GM18520 (cell line): ENCODE data around the gene COLEC12.
"Not testable (repeated sequence)": the region's sequence is repeated elsewhere in the genome, so short reads cannot be mapped to it uniquely, and the experiment has no call there.

Source experiments
- ATAC-seq: cut with Tn5 transposase; IDR thresholded peaks from one replicate; pipeline ENCODE4 v1.9.1; 2021; ENCODE audit not compliant: unreplicated experiment

The COLEC12 gene

GRCh38 chr18:332007-332406 is 168.5 kb downstream of the COLEC12 start:
- no peak for ATAC-seq

GRCh38 chr18:331221-331821 is 169.2 kb downstream of the COLEC12 start:
- ATAC-seq, result no peak

GRCh38 chr18:328928-329327 is 171.6 kb downstream of the COLEC12 start:
- no peak for ATAC-seq

- ATAC-seq, result no peak
Observed at GRCh38 chr18:326846-327245, 173.7 kb downstream of the COLEC12 start.

- ATAC-seq, result no peak
Observed at GRCh38 chr18:323253-323622, 177.3 kb downstream of the COLEC12 start.

- ATAC-seq, result no peak
Observed at GRCh38 chr18:321865-322467, 178.5 kb downstream of the COLEC12 start.

GRCh38 chr18:320155-320554 is 180.3 kb downstream of the COLEC12 start:
- ATAC-seq, result no peak

- no peak for ATAC-seq
Observed at GRCh38 chr18:319720-320119, 180.8 kb downstream of the COLEC12 start.

GRCh38 chr18:318791-319291 is 181.7 kb downstream of the COLEC12 start:
- ATAC-seq, result no peak

- ATAC-seq, result no peak
Observed at GRCh38 chr18:317618-318017, 182.9 kb downstream of the COLEC12 start.

- ATAC-seq, result no peak
Observed at GRCh38 chr18:316393-316792, 184.1 kb downstream of the COLEC12 start.

- no peak for ATAC-seq
Observed at GRCh38 chr18:313931-314330, 186.6 kb downstream of the COLEC12 start.

- ATAC-seq, result no peak
Observed at GRCh38 chr18:312415-312814, 188.1 kb downstream of the COLEC12 start.

- ATAC-seq, result no peak
Observed at GRCh38 chr18:310042-310441, 190.5 kb downstream of the COLEC12 start.

GRCh38 chr18:308086-308485 is 192.4 kb downstream of the COLEC12 start:
- ATAC-seq, result not testable (repeated sequence)

- ATAC-seq, result no peak
Observed at GRCh38 chr18:306608-307255, 193.8 kb downstream of the COLEC12 start.

- ATAC-seq, result no peak
Observed at GRCh38 chr18:305003-305501, 195.4 kb downstream of the COLEC12 start.

GRCh38 chr18:303607-304006 is 196.9 kb downstream of the COLEC12 start:
- no peak for ATAC-seq

GRCh38 chr18:303011-303410 is 197.5 kb downstream of the COLEC12 start:
- ATAC-seq, result no peak

- ATAC-seq, result no peak
Observed at GRCh38 chr18:302097-302496, 198.4 kb downstream of the COLEC12 start.

GRCh38 chr18:297936-298335 is 202.6 kb downstream of the COLEC12 start:
- no peak for ATAC-seq
